B cell (primary cell): ENCODE measurements around the gene SMCO2.

Experiments used
- EZH2 ChIP-seq: IDR thresholded peaks from 2 replicates; pipeline ENCODE4 v1.6.1; 2012; ENCODE audit warnings: borderline replicate concordance, low read depth, mild to moderate bottlenecking, moderate library complexity, low read length; ENCODE audit not compliant: insufficient read depth, poor library complexity, severe bottlenecking
- TF ChIP-seq, protein P1 (sequence below): fragments of 200-600 bp; IDR thresholded peaks from one replicate; pipeline ENCODE4 v1.8.0; 2022; ENCODE audit warnings: antibody characterized with exemption, mild to moderate bottlenecking

DNA sequence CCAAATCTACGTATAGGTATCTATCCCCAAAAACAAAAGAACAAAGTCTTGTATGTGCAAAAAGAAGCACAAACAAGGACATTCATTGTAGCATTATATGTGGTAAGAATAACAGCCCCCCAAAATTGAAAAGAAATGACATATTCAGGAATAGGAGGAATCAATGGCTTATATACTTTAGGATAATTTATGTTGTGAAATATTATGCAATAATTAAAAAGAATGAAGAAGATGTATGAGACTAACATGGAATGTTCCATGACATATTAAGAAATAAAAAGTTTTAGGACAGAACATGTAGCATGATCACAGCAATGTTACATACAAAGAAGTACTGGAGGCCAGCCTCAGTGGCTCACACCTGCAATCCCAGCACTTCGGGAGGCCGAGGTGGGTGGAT, 9.1 kb downstream of the SMCO2 start:
- TF ChIP-seq, protein P1, sequence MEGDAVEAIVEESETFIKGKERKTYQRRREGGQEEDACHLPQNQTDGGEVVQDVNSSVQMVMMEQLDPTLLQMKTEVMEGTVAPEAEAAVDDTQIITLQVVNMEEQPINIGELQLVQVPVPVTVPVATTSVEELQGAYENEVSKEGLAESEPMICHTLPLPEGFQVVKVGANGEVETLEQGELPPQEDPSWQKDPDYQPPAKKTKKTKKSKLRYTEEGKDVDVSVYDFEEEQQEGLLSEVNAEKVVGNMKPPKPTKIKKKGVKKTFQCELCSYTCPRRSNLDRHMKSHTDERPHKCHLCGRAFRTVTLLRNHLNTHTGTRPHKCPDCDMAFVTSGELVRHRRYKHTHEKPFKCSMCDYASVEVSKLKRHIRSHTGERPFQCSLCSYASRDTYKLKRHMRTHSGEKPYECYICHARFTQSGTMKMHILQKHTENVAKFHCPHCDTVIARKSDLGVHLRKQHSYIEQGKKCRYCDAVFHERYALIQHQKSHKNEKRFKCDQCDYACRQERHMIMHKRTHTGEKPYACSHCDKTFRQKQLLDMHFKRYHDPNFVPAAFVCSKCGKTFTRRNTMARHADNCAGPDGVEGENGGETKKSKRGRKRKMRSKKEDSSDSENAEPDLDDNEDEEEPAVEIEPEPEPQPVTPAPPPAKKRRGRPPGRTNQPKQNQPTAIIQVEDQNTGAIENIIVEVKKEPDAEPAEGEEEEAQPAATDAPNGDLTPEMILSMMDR = no peak
- no peak for TF ChIP-seq EZH2
